Stomach smooth muscle (tissue), 2 donors: Measurements from ENCODE around the gene MMAB.

Experiments
- H3K27ac ChIP-seq: one replicate; pipeline ENCODE4 v1.7.0; 2013; ENCODE audit warnings: mild to moderate bottlenecking, low read length, inconsistent platforms
- H3K27me3 ChIP-seq, 2 donors: one replicate each; pipeline ENCODE4 v1.7.0; 2013; ENCODE audit warnings: low read length in 2 of 2; ENCODE audit not compliant: insufficient read depth in 2 of 2, control insufficient read depth in 1 of 2
- H3K36me3 ChIP-seq, 2 donors: one replicate each; pipeline ENCODE4 v1.7.0; 2013; ENCODE audit warnings: low read length in 2 of 2; ENCODE audit not compliant: control insufficient read depth in 2 of 2, insufficient read depth in 2 of 2
- H3K4me1 ChIP-seq: one replicate; pipeline ENCODE4 v1.7.0; 2013; ENCODE audit warnings: low read length; ENCODE audit not compliant: control insufficient read depth, insufficient read depth
- H3K4me3 ChIP-seq, 2 donors: one replicate each; pipeline ENCODE4 v1.7.0; 2013; ENCODE audit warnings: low read length in 2 of 2
- H3K9ac ChIP-seq, 2 donors: one replicate each; pipeline ENCODE4 v1.7.0; 2013; ENCODE audit warnings: low read length in 2 of 2, mild to moderate bottlenecking in 1 of 2
- H3K9me3 ChIP-seq, 2 donors: one replicate each; pipeline ENCODE4 v1.7.0; 2013; ENCODE audit warnings: low read length in 2 of 2; ENCODE audit not compliant: control insufficient read depth in 2 of 2
- donor health status: healthy.
- donor health status: Pancreatic carcinoma.

MMAB gene

GRCh38 chr12:109571773-109572505 lies 1.4 kb downstream of the MMAB start:
- peaks cover 4 to 18% of the 10 kb centered on the region in 2 donors for H3K36me3 ChIP-seq
- no peaks in the 10 kb centered on the region for H3K27me3 ChIP-seq
- no peaks in the 10 kb centered on the region for H3K9me3 ChIP-seq
- H3K9ac ChIP-seq, result no peak overlapping the region
- H3K4me1 ChIP-seq, result peaks cover 15% of the 10 kb centered on the region
- H3K27ac ChIP-seq, result no peak overlapping the region
- H3K4me3 ChIP-seq, result no peak overlapping the region

- H3K27ac ChIP-seq, result no peak overlapping the region
- H3K36me3 ChIP-seq, result peaks cover 8 to 29% of the 10 kb centered on the region in 2 donors
Measured at GRCh38 chr12:109568486-109568885, 4.8 kb downstream of the MMAB start.

GRCh38 chr12:109567967-109568366 lies 5.3 kb downstream of the MMAB start:
- no peaks in the 10 kb centered on the region for H3K27me3 ChIP-seq
- H3K4me3 ChIP-seq, result no peak overlapping the region
- peaks cover 10 to 30% of the 10 kb centered on the region in 2 donors for H3K36me3 ChIP-seq
- peaks cover 2% of the 10 kb centered on the region for H3K4me1 ChIP-seq
- H3K9ac ChIP-seq, result no peak overlapping the region
- H3K9me3 ChIP-seq, result no peaks in the 10 kb centered on the region
- no peak overlapping the region for H3K27ac ChIP-seq

More at GRCh38 chr12:109568486-109568885, 4.8 kb downstream of the MMAB start:
- no peaks in the 10 kb centered on the region for H3K27me3 ChIP-seq
- peaks cover 5% of the 10 kb centered on the region for H3K4me1 ChIP-seq
- H3K9ac ChIP-seq, result no peak overlapping the region
- H3K4me3 ChIP-seq, result no peak overlapping the region
- H3K9me3 ChIP-seq, result no peaks in the 10 kb centered on the region

- Histone ChIP-seq H3K36me3 (peaks cover 10 to 37% of the 10 kb centered on the region in 2 donors), H3K9ac (no peak overlapping the region), H3K27me3 (no peaks in the 10 kb centered on the region), H3K4me3 (no peak overlapping the region), H3K4me1 (no peaks in the 10 kb centered on the region), H3K9me3 (no peaks in the 10 kb centered on the region), H3K27ac (no peak overlapping the region)
Measured at GRCh38 chr12:109567296-109567695, 6.0 kb downstream of the MMAB start.

DNA sequence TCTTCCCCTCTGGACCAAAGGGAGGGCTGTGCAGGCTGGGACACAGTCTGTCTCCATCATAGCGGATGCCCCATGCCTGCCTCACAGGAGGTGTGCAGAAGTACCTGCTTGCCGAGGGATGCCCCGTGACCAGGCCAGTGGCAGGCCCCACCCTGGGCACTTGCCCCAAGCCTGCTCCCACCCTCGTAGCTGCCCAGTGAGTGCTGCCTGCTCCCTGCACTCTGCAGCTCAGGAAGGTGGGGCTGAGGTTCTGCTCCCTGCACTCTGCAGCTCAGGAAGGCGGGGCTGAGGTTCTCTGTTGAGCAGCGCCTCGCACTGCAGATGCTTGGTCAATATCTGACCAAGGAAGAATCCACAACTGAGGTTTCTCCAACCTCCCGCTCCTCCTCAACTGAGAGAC lies 6.9 kb downstream of the MMAB start:
- Histone ChIP-seq H3K9me3 (no peaks in the 10 kb centered on the region), H3K9ac (no peak overlapping the region), H3K4me1 (no peaks in the 10 kb centered on the region), H3K27me3 (no peaks in the 10 kb centered on the region), H3K36me3 (peaks cover 10 to 36% of the 10 kb centered on the region in 2 donors), H3K27ac (no peak overlapping the region), H3K4me3 (no peak overlapping the region)

DNA sequence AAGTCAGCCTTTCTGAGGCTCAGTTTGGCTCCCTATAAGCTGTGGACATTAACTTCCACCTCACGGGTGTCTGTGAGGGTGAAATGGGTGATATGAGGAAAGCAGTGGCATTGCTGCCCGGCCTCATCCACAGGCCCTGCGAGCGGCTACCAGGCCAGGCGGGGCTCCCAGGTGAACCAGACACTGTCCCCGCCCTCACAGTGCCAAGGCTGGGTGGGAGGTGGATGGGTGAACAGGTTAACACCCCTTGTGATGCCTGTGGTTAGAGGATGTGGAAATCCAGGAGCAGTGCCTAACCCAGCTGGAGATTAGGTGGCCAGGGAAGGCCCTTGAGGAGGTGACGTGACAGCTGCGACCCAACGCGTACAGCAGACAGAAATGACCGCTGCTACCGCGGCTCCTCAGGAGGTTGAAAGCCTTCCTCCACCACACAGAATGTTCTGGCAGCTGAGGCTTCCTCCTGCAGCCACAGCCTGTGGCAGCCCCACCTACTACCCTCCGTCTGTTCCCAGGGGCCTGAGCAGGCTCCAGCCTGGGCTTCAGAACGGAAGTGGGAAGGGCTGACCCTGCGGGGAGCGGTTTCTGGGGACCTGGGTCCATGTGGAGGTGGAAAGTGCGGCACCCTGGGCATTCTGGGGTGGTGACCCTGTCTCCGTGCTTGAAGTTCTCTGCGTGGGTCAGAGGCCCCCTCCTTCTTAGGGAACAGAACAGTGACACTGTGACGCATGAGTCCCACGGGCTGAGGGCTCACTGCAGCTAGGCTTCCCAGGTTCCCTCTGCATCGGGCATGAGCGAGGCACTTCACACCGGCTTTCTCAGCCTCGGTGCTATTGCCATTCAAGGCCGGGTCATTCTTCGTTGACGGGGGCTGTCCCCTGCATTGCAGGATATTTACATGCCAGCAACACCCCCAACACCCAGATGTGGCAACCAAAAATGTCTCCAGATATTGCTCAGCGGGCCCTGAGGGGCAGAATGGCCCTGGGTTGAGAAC lies 9.7 kb downstream of the MMAB start:
- Histone ChIP-seq H3K27me3 (no peaks in the 10 kb centered on the region), H3K9me3 (no peaks in the 10 kb centered on the region), H3K9ac (no peak overlapping the region), H3K4me1 (no peaks in the 10 kb centered on the region), H3K27ac (no peak overlapping the region), H3K36me3 (peaks cover 10 to 35% of the 10 kb centered on the region in 2 donors), H3K4me3 (no peak overlapping the region)

GRCh38 chr12:109562871-109563270 lies 10.4 kb downstream of the MMAB start:
- peaks cover 10 to 28% of the 10 kb centered on the region in 2 donors for H3K36me3 ChIP-seq

GRCh38 chr12:109561711-109562030 lies 11.6 kb downstream of the MMAB start:
- H3K4me1 ChIP-seq, result no peaks in the 10 kb centered on the region
- H3K27ac ChIP-seq, result no peak overlapping the region
- H3K4me3 ChIP-seq, result no peak overlapping the region
- peaks cover 10 to 27% of the 10 kb centered on the region in 2 donors for H3K36me3 ChIP-seq
- no peaks in the 10 kb centered on the region for H3K9me3 ChIP-seq
- H3K9ac ChIP-seq, result no peak overlapping the region
- H3K27me3 ChIP-seq, result no peaks in the 10 kb centered on the region

More at GRCh38 chr12:109562871-109563270, 10.4 kb downstream of the MMAB start:
- no peak overlapping the region for H3K27ac ChIP-seq
- H3K4me1 ChIP-seq, result no peaks in the 10 kb centered on the region
- no peak overlapping the region for H3K9ac ChIP-seq
- H3K4me3 ChIP-seq, result no peak overlapping the region
- no peaks in the 10 kb centered on the region for H3K27me3 ChIP-seq
- H3K9me3 ChIP-seq, result no peaks in the 10 kb centered on the region

DNA sequence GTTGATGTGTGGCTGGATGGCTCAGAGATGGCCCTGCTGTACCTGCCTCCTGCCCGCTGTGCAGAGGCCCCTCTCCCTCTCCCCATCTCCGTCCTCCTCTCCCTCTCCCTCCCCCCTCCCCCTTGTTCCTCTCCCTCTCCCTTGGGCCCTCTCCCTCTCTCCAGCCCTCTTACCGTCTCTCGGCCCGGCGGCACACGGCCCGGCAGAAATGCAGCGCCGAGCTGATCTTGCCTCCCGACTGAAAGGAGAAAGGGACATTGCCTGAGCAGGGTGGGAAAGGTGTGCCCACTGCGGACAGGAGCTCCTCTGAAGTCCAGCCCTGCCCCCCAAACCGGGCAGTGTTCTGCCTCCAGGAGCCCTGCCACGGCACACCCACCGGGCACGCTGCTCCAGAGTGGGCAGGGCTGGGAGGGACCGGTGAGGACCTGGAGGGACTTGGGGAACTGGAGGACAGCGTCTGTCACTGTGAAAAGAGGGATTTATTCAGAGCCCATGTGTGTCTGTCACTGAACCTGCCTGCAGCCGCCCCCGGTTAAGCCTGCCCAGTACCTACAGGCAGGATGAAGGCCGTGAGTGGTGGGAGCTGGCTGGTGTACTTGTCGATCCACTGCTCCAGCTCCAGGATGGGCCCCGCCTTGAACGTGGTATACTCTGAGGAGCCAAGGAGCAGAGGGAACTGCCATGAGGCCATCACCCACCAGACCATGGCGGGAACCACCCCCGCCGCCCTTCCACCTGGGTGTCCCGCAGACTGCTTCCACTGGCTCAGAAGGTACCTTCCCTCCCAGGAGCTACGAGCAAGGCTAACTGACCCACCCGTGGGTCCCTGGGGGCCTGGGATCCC lies 12.2 kb downstream of the MMAB start:
- no peaks in the 10 kb centered on the region for H3K27me3 ChIP-seq
- no peak overlapping the region for H3K9ac ChIP-seq
- no peak overlapping the region for H3K4me3 ChIP-seq
- H3K4me1 ChIP-seq, result no peaks in the 10 kb centered on the region
- H3K9me3 ChIP-seq, result no peaks in the 10 kb centered on the region
- peaks cover 7 to 27% of the 10 kb centered on the region in 2 donors for H3K36me3 ChIP-seq
- H3K27ac ChIP-seq, result no peak overlapping the region

- Histone ChIP-seq H3K27ac (no peak overlapping the region), H3K9ac (no peak overlapping the region), H3K27me3 (no peaks in the 10 kb centered on the region), H3K4me1 (no peaks in the 10 kb centered on the region), H3K9me3 (no peaks in the 10 kb centered on the region), H3K4me3 (no peak overlapping the region), H3K36me3 (peaks cover 3 to 22% of the 10 kb centered on the region in 2 donors)
Measured at GRCh38 chr12:109559601-109560000, 13.7 kb downstream of the MMAB start.
